ENCODE data around the gene SYNM. TPM values are rescaled to one million over a fixed set of nuclear protein-coding genes. Genes with fewer than 3 reads are reported as not detected.

The SYNM gene
- total RNA-seq, 1 experiment from 2014 or later = 1.9 TPM

- Histone ChIP-seq H2BK12ac (ENCODE audit: insufficient read length, low read depth, low read length) (no peak overlapping the region), H2AFZ (ENCODE audit: low read length) (no peak overlapping the region), H4K91ac (ENCODE audit: insufficient read length, low read depth, low read length) (no peak overlapping the region), H2BK15ac (ENCODE audit: low read depth, low read length) (no peak overlapping the region), H3K79me1 (ENCODE audit: insufficient read depth, low read depth, low read length, poor library complexity, severe bottlenecking) (no peaks in the 10 kb centered on the region), H3K18ac (ENCODE audit: insufficient read length, low read depth, low read length) (no peak overlapping the region), H3K23ac (ENCODE audit: insufficient read length, low read depth, low read length) (no peak overlapping the region), H4K20me1 (ENCODE audit: control insufficient read depth, insufficient read depth, insufficient read length) (no peaks in the 10 kb centered on the region), H2BK20ac (ENCODE audit: low read depth, low read length, poor library complexity, severe bottlenecking) (no peak overlapping the region), H3K56ac (ENCODE audit: insufficient read length, low read depth, low read length) (no peak overlapping the region), H3K79me2 (ENCODE audit: insufficient read depth, low read length) (no peaks in the 10 kb centered on the region), H3K9me3 (ENCODE audit: control insufficient read depth, low read depth, low read length) (no peaks in the 10 kb centered on the region), H3K4me1 (ENCODE audit: insufficient read depth, low read length) (no peaks in the 10 kb centered on the region), H4K8ac (replicated peaks; ENCODE audit: insufficient read length, low read depth, low read length) (no peak overlapping the region), H3K27ac (ENCODE audit: insufficient read length, low read depth, low read length) (no peak overlapping the region), H3K4me2 (ENCODE audit: insufficient read depth, insufficient read length, low read length) (no peak overlapping the region), H3K27me3 (ENCODE audit: insufficient read depth, low read length) (no peaks in the 10 kb centered on the region), H3K9ac (ENCODE audit: extremely low read depth, insufficient read length, low read length) (no peak overlapping the region), H2BK5ac (ENCODE audit: insufficient read length, low read length) (no peak overlapping the region), H3T11ph (ENCODE audit: low read length) (no peak overlapping the region), H2BK120ac (ENCODE audit: low read depth, low read length, poor library complexity, severe bottlenecking) (no peak overlapping the region), H3K14ac (ENCODE audit: insufficient read depth, low read length) (no peak overlapping the region), H4K5ac (ENCODE audit: insufficient read length, low read depth, low read length) (no peak overlapping the region), H3K23me2 (ENCODE audit: insufficient read length, low read depth, low read length, poor library complexity, severe bottlenecking) (no peaks in the 10 kb centered on the region), H3K4ac (ENCODE audit: low read depth, low read length) (no peak overlapping the region), H2AK5ac (ENCODE audit: insufficient read length, low read length) (no peak overlapping the region)
- Mint-ChIP-seq H3K4me1 (0 out of 4 replicates have a peak, but pooled peaks cover 0 to 3% of the 10 kb centered on the region in 2 experiments), H3K36me3 (ENCODE audit: insufficient read depth in 1 of 3, low read depth in 3 of 3) (peaks cover 0 to 10% (median 4%) of the 10 kb centered on the region in 3 experiments; a peak in 4 of 7 replicates), H3K9me3 (no peaks in the 10 kb centered on the region), H3K4me3 (no peak overlapping the region), H3K27me3 (ENCODE audit: low read depth) (no peaks in the 10 kb centered on the region; the same call in 1 of the 2 replicates), H3K27ac (no peak overlapping the region; a peak in 1 of 7 replicates)
- WGBS (ENCODE audit: extremely low coverage, insufficient read length, low lambda C conversion rate) = no CpG with 5 or more reads among the region's 13 CpGs
- TF ChIP-seq CTCF (conservative IDR thresholded peaks at IDR 0.05) = no peak
- DNase-seq = no peak
These were observed 25.4 kb downstream of the SYNM start for GRCh38 chr15:99130314-99130713.

Data from H9 (cell line).